Measurements from ENCODE around the gene SIMC1. TPM values are rescaled to one million over a fixed set of nuclear protein-coding genes. Genes with fewer than 3 reads are reported as not detected.

The SIMC1 gene
- total RNA-seq, 1 experiment from 2014 or later = 31.8 TPM

DNA sequence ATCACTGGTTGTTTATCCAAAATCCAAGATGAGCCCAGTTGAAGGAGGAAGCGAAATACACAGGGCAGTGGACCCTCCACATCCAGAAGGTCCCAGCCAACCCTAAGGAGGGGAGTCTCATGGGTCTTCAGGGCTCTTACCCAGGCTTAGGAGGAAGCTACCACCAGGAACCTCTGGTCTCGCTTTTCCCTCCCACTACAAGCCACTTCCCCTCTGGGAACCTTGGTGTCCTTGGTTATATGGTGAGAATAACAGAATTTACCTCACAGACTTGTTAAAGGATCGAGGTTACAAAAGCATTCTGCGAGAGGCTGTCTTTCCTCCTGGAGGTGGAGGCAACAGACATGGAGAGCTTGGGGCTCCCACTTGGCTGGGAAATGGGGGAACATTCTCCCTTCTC is 153.8 kb downstream of the SIMC1 start:
- TF ChIP-seq, protein P1, sequence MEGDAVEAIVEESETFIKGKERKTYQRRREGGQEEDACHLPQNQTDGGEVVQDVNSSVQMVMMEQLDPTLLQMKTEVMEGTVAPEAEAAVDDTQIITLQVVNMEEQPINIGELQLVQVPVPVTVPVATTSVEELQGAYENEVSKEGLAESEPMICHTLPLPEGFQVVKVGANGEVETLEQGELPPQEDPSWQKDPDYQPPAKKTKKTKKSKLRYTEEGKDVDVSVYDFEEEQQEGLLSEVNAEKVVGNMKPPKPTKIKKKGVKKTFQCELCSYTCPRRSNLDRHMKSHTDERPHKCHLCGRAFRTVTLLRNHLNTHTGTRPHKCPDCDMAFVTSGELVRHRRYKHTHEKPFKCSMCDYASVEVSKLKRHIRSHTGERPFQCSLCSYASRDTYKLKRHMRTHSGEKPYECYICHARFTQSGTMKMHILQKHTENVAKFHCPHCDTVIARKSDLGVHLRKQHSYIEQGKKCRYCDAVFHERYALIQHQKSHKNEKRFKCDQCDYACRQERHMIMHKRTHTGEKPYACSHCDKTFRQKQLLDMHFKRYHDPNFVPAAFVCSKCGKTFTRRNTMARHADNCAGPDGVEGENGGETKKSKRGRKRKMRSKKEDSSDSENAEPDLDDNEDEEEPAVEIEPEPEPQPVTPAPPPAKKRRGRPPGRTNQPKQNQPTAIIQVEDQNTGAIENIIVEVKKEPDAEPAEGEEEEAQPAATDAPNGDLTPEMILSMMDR (IDR thresholded peaks at IDR 0.05; ENCODE audit: unreplicated experiment) = no peak
- no TSS peak for BruUV-seq (replicated peaks)
- Mint-ChIP-seq H3K4me1 (ENCODE audit: low read depth, unreplicated experiment) (peaks cover 7% of the 10 kb centered on the region), H3K9me3 (ENCODE audit: low read depth, unreplicated experiment) (no peaks in the 10 kb centered on the region), H3K4me3 (ENCODE audit: low read depth, unreplicated experiment) (no peak overlapping the region), H3K36me3 (ENCODE audit: insufficient read depth, unreplicated experiment) (peaks cover 49% of the 10 kb centered on the region), H3K27me3 (ENCODE audit: unreplicated experiment) (no peaks in the 10 kb centered on the region), H3K27ac (ENCODE audit: unreplicated experiment) (no peak overlapping the region)
- no peak for DNase-seq
- CTCF ChIA-PET = no interaction called here
- intact Hi-C loops (cut with micrococcal nuclease; ENCODE audit: unreplicated experiment) = no loop called here

DNA sequence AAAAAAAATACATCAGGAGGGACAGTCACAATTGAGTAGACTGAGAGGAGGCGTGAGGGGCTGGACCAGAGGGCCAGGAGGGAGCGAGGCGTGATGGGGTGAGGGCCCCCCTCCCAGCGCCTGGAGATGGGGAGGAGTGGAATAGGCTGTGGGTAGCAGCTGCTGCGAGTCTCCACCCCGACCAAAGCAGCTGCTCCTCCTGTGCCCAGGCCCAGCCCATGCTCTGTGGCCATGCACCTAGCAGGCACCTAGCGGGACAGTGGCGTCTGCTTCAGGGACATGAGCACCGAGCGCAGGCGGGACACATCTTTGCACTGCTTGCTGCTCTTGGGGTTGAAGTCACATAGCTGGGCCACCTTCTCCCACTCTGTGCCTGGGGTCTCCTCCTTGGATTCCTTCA is 154.3 kb downstream of the SIMC1 start:
- no peaks in the 10 kb centered on the region for H3K27me3 Mint-ChIP-seq (ENCODE audit: unreplicated experiment)
- H3K4me1 Mint-ChIP-seq (ENCODE audit: low read depth, unreplicated experiment) = peaks cover 2% of the 10 kb centered on the region
- H3K36me3 Mint-ChIP-seq (ENCODE audit: insufficient read depth, unreplicated experiment) = peaks cover 44% of the 10 kb centered on the region
- H3K4me3 Mint-ChIP-seq (ENCODE audit: low read depth, unreplicated experiment) = no peak overlapping the region
- no peak for DNase-seq
- CTCF ChIA-PET = no interaction called here
- intact Hi-C loops (cut with micrococcal nuclease; ENCODE audit: unreplicated experiment) = no loop called here
- no peaks in the 10 kb centered on the region for H3K9me3 Mint-ChIP-seq (ENCODE audit: low read depth, unreplicated experiment)
- BruUV-seq (replicated peaks) = no TSS peak
- TF ChIP-seq, protein P1 (IDR thresholded peaks at IDR 0.05; ENCODE audit: unreplicated experiment) = no peak
- no peak overlapping the region for H3K27ac Mint-ChIP-seq (ENCODE audit: unreplicated experiment)

DNA sequence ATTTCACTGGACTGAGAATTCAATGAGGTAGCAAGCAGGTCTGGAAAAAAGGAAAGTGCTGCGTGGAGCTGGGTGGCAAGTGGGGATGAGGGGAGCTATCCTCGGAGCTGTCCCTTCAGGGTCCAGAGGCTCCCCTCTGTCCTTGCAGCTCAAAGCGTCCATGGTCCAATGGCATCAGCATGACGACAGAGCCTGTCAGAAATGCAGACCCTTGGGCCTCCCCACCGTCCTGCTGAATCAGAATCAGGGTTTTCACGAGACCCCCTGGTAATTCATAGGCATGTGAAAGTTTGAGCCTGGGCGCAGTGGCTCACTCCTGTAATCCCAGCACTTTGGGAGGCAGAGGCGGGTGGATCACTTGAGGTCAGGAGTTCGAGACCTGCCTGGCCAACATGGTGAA is 155.9 kb downstream of the SIMC1 start:
- Mint-ChIP-seq H3K4me1 (ENCODE audit: low read depth, unreplicated experiment) (no peaks in the 10 kb centered on the region), H3K27me3 (ENCODE audit: unreplicated experiment) (no peaks in the 10 kb centered on the region), H3K4me3 (ENCODE audit: low read depth, unreplicated experiment) (no peak overlapping the region), H3K27ac (ENCODE audit: unreplicated experiment) (no peak overlapping the region), H3K36me3 (ENCODE audit: insufficient read depth, unreplicated experiment) (peaks cover 28% of the 10 kb centered on the region), H3K9me3 (ENCODE audit: low read depth, unreplicated experiment) (no peaks in the 10 kb centered on the region)
- CTCF ChIA-PET = interaction anchor here (0.5 kb wide), 1 partner anchor 15 kb away, joined by 4 read pairs; no protein-coding TSS in a partner anchor
- TF ChIP-seq, protein P1 (IDR thresholded peaks at IDR 0.05; ENCODE audit: unreplicated experiment) = no peak
- BruUV-seq (replicated peaks) = no TSS peak
- DNase-seq = no peak
- intact Hi-C loops (cut with micrococcal nuclease; ENCODE audit: unreplicated experiment) = no loop called here

DNA sequence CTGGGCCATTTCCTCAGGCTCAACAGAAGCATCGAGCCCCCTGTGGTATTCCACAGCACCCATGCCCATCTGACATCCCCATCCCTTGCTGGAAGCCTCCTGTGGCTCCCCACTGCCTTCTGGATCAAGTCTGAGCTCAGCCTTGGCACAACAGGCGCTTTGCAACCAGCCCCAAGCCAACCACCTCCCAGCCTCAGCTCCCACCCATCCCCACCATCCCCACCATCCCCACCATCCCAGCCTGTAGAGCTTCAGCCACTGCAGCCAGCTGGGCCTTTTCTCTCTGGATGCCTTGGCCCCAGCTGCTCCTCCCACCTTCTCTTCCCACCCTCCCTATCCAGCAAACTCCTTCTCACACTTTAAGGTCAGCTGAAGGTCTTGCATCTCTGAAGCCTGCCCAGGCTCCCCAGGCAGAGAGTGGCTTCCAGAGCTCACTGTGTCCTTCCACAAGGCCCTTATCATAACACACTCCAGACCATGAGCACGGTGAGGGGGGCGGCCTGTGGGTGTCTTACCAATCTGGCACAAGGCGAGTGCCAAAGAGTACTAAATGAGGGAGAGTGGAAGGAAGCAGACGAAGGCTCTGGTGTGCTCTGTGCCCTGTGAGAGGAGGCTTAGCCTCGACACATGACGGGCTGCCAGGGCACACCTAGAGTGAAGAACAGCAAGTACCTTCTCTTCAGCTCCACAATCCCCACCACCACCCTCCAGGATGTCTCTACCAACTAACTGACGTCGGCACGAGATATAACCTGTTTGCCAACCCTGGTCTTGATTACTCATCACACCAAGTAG is 156.9 kb downstream of the SIMC1 start:
- intact Hi-C loops (cut with micrococcal nuclease; ENCODE audit: unreplicated experiment) = no loop called here

More for the DNA sequence above, 156.9 kb downstream of the SIMC1 start:
- TF ChIP-seq, protein P1 (IDR thresholded peaks at IDR 0.05; ENCODE audit: unreplicated experiment) = no peak
- no peak overlapping the region for H3K27ac Mint-ChIP-seq (ENCODE audit: unreplicated experiment)
- H3K36me3 Mint-ChIP-seq (ENCODE audit: insufficient read depth, unreplicated experiment) = peaks cover 18% of the 10 kb centered on the region
- BruUV-seq (replicated peaks) = no TSS peak
- H3K4me3 Mint-ChIP-seq (ENCODE audit: low read depth, unreplicated experiment) = no peak overlapping the region
- CTCF ChIA-PET = interaction anchor here (0.7 kb wide), 1 partner anchor 11 kb away, joined by 6 read pairs; no protein-coding TSS in a partner anchor
- H3K4me1 Mint-ChIP-seq (ENCODE audit: low read depth, unreplicated experiment) = no peaks in the 10 kb centered on the region
- no peaks in the 10 kb centered on the region for H3K27me3 Mint-ChIP-seq (ENCODE audit: unreplicated experiment)
- no peak for DNase-seq
- no peaks in the 10 kb centered on the region for H3K9me3 Mint-ChIP-seq (ENCODE audit: low read depth, unreplicated experiment)

Small RNA genes lying within 50 kb of the gene (microRNA-seq; reads per million reads assigned to microRNA genes)
- 3.9 reads per million, percentile 7 among the genes with 10 or more reads in this experiment for gene MIR1271

Other genes starting within 250 kb of the SIMC1 start
- gene KIAA1191, start 123.3 kb downstream of the SIMC1 start, total RNA-seq (2022) = 75.8 and 79.0 TPM in 2 replicates
- gene ARL10, start 127.1 kb downstream of the SIMC1 start, total RNA-seq (2022) = 3.8 and 4.2 TPM in 2 replicates
- gene NOP16, start 150.2 kb downstream of the SIMC1 start, total RNA-seq (2022) = 84.5 and 88.5 TPM in 2 replicates
- 72.5 and 72.6 TPM in 2 replicates for gene HIGD2A, start 150.3 kb downstream of the SIMC1 start, total RNA-seq (2022)
- gene CLTB, start 178.1 kb downstream of the SIMC1 start, total RNA-seq (2022) = 104 and 116 TPM in 2 replicates
- gene FAF2, start 210.0 kb downstream of the SIMC1 start, total RNA-seq (2022) = 68.9 and 73.6 TPM in 2 replicates